CD4-positive, alpha-beta T cell (primary cell): Measurements from ENCODE around the gene MRPL47. TPM values are rescaled to one million over a fixed set of nuclear protein-coding genes. Genes with fewer than 3 reads are reported as not detected.

ENCODE experiments used
- ATAC-seq: fragments of 200-7000 bp; cut with Tn5 transposase; one replicate; pipeline ENCODE4 v1.10.0; 2022; ENCODE audit warnings: mild to moderate bottlenecking; ENCODE audit not compliant: poor library complexity
- CTCF ChIA-PET: fragments of 350-600 bp; sonication (Branson Sonifier 250); formaldehyde crosslinking; loops from one replicate; lab custom pipeline; 2021; ENCODE audit warnings: antibody characterized with exemption, inconsistent platforms; lab: Charles Lee
- POLR2A ChIA-PET: fragments of 350-600 bp; sonication (Branson Sonifier 250); formaldehyde crosslinking; loops from one replicate; lab custom pipeline; 2021; ENCODE audit warnings: antibody characterized with exemption, inconsistent platforms; lab: Charles Lee
- DNase-seq, 14 experiments: peaks; one replicate each; pipeline ENCODE4 v3.0.0-alpha.2; 2013 to 2020; ENCODE audit warnings: mixed read lengths in 2 of 14
- H3K27ac ChIP-seq, 2 donors: one replicate each; pipeline versions ENCODE4 v1.5.1 to v1.7.0; 2013; ENCODE audit warnings: low read length in 2 of 2, low read depth in 1 of 2, mild to moderate bottlenecking in 1 of 2
- H3K27me3 ChIP-seq, 2 experiments: 1 replicate in 1 of 2; 2 replicates in 1 of 2; pipeline versions ENCODE4 v1.6.1 to v1.7.0; 2013; ENCODE audit warnings: low read length in 2 of 2, control low read depth in 1 of 2, mild to moderate bottlenecking in 1 of 2, moderate library complexity in 1 of 2; ENCODE audit not compliant: insufficient read depth in 2 of 2, control insufficient read depth in 1 of 2
- H3K36me3 ChIP-seq: one replicate; pipeline ENCODE4 v1.6.1; 2013; ENCODE audit warnings: low read length, control low read depth; ENCODE audit not compliant: insufficient read depth
- H3K4me1 ChIP-seq: one replicate; pipeline ENCODE4 v1.6.1; 2013; ENCODE audit warnings: low read length, control low read depth; ENCODE audit not compliant: insufficient read depth
- H3K4me3 ChIP-seq: one replicate; pipeline ENCODE4 v1.5.1; 2013; ENCODE audit warnings: mild to moderate bottlenecking, low read length, moderate library complexity
- H3K9me3 ChIP-seq, 2 experiments: 1 replicate in 1 of 2; 2 replicates in 1 of 2; pipeline versions ENCODE4 v1.6.1 to v1.7.0; 2013; ENCODE audit warnings: low read length in 2 of 2, mild to moderate bottlenecking in 2 of 2, control low read depth in 1 of 2, moderate library complexity in 1 of 2; ENCODE audit not compliant: control insufficient read depth in 1 of 2, insufficient read depth in 1 of 2
- H3K27ac Mint-ChIP-seq: one replicate; pipeline ENCODE4 v1.8.0; 2020; ENCODE audit warnings: mixed read lengths
- H3K27me3 Mint-ChIP-seq: one replicate; pipeline ENCODE4 v1.8.0; 2021; ENCODE audit warnings: mixed read lengths
- H3K36me3 Mint-ChIP-seq: one replicate; pipeline ENCODE4 v1.8.0; 2021; ENCODE audit warnings: low read depth, mixed read lengths
- H3K4me1 Mint-ChIP-seq: one replicate; pipeline ENCODE4 v1.8.0; 2021; ENCODE audit warnings: low read depth, mixed read lengths
- H3K4me3 Mint-ChIP-seq: one replicate; pipeline ENCODE4 v1.8.0; 2020; ENCODE audit warnings: mild to moderate bottlenecking, mixed read lengths
- H3K9me3 Mint-ChIP-seq: one replicate; pipeline ENCODE4 v1.8.0; 2020; ENCODE audit warnings: mixed read lengths
- intact Hi-C, 2 experiments: fragments of 100-400 bp; cut with DNase I in 1 of 2; cut with micrococcal nuclease in 1 of 2; formaldehyde crosslinking; loops; one replicate each; pipeline versions ENCODE4 v1.15.1 to v1.9.0; 2023 to 2025; cut with DNase I, micrococcal nuclease
- total RNA-seq, 174 experiments: library from RNA in 2 of 174; stranded (reverse) in 2 of 174; gene quantifications; one replicate each; pipeline ENCODE4 v1.2.3 and lab custom pipeline; 2021 to 2026
- TF ChIP-seq, protein P1 (sequence below): fragments of 200-600 bp; IDR thresholded peaks from one replicate; pipeline ENCODE4 v1.8.0; 2022; ENCODE audit warnings: antibody characterized with exemption, mild to moderate bottlenecking

The MRPL47 gene
- total RNA-seq, 2 experiments from 2014 or later, result 24.8 to 28.6 TPM

DNA sequence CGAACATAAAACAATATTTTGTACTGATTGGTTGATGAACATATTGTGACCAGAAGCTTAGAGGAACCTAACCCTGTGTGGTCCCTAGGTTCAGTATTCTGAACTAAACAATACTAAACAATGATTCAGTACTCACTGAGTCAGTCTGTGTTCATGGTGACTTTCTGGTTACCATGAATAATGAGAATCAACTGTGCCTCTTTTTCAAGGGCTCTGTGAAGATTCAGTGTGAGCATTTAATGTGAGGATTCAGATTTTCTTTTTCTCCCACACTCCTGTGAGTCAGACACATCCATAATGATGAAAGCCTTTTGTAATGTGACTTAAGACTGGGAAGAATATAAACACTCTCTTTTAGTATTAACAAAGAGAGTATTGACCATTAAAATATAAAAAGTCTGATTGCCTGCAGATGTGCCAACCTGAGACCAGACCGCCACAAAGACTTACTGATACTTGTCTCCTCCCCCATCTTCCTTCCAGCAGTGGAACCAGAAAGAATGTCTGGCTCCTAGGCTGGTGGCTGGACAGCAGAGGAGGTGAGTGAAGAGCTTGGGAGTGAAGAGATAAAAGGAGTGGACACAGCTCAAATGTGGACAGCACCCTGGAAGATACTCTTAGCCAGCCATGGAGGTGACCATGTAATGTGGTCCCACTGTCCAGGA is 59.3 kb downstream of the MRPL47 start:
- ATAC-seq (no peak), DNase-seq (no peak)
- no peaks in the 10 kb centered on the region for H3K36me3 ChIP-seq
- H3K27ac ChIP-seq, result no peak overlapping the region
- Mint-ChIP-seq H3K27ac (no peak overlapping the region), H3K4me3 (no peak overlapping the region), H3K9me3 (no peaks in the 10 kb centered on the region), H3K27me3 (peaks cover 3% of the 10 kb centered on the region), H3K4me1 (no peaks in the 10 kb centered on the region), H3K36me3 (no peaks in the 10 kb centered on the region)
- no peak overlapping the region for H3K4me3 ChIP-seq
- TF ChIP-seq, protein P1, sequence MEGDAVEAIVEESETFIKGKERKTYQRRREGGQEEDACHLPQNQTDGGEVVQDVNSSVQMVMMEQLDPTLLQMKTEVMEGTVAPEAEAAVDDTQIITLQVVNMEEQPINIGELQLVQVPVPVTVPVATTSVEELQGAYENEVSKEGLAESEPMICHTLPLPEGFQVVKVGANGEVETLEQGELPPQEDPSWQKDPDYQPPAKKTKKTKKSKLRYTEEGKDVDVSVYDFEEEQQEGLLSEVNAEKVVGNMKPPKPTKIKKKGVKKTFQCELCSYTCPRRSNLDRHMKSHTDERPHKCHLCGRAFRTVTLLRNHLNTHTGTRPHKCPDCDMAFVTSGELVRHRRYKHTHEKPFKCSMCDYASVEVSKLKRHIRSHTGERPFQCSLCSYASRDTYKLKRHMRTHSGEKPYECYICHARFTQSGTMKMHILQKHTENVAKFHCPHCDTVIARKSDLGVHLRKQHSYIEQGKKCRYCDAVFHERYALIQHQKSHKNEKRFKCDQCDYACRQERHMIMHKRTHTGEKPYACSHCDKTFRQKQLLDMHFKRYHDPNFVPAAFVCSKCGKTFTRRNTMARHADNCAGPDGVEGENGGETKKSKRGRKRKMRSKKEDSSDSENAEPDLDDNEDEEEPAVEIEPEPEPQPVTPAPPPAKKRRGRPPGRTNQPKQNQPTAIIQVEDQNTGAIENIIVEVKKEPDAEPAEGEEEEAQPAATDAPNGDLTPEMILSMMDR, result no peak
- no peaks in the 10 kb centered on the region for H3K4me1 ChIP-seq
- CTCF ChIA-PET, result no interaction called here
- intact Hi-C loops, result no loop called here
- POLR2A ChIA-PET, result interaction anchor here (0.5 kb wide), 1 partner anchor 38 kb away, joined by 3 read pairs; no protein-coding TSS in a partner anchor
- H3K9me3 ChIP-seq, result no peaks in the 10 kb centered on the region
- peaks cover 0 to 2% of the 10 kb centered on the region in 2 experiments for H3K27me3 ChIP-seq

DNA sequence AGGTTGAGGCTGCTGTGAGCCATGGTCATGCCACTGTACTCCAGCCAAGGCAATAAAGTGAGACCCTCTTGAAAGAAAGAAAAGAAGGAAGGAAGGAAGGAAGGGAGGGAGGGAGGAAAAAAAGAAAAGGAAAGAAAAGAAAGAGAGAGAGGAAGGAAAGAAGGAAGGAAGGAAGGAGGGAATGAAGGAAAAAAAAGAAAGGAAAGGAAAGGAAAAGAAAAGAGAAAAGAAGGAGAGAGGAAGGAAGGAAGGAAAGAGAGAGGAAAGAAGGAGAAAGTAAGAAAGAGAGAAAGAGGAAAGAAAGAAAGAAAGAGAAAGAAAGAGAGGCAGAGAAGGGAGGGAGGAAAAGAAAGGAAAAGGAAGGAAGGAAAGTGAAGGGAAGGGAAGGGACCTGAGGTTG is 62.1 kb downstream of the MRPL47 start:
- no peak overlapping the region for H3K27ac ChIP-seq
- POLR2A ChIA-PET, result no interaction called here
- CTCF ChIA-PET, result no interaction called here

DNA sequence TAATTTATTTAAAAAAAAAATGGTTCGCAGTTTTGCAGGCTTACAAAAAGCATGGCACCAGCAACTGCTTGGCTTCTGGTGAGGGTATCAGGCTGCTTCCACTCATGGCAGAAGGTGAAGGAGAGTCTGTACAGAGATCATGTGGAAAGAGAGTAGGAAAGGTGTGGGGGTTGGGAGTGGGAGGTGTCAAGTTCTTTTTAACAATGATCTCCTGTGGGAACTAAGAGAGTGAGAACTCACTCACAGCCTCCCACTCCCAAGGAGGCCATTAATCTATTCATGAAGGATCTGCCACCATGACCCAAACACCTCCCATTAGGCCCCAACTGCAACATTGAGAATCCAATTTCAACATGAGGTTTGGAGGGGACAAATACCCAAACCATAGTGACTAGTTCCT is 62.8 kb downstream of the MRPL47 start:
- no peaks in the 10 kb centered on the region for H3K36me3 ChIP-seq
- DNase-seq, result no peak
- POLR2A ChIA-PET, result no interaction called here
- H3K4me1 ChIP-seq, result no peaks in the 10 kb centered on the region
- H3K4me3 ChIP-seq, result no peak overlapping the region
- intact Hi-C loops, result no loop called here
- no peak for ATAC-seq
- Mint-ChIP-seq H3K4me1 (no peaks in the 10 kb centered on the region), H3K9me3 (no peaks in the 10 kb centered on the region), H3K27ac (no peak overlapping the region), H3K36me3 (no peaks in the 10 kb centered on the region), H3K27me3 (peaks cover 3% of the 10 kb centered on the region), H3K4me3 (no peak overlapping the region)
- TF ChIP-seq, protein P1, result no peak
- H3K9me3 ChIP-seq, result no peaks in the 10 kb centered on the region
- peaks cover 0 to 2% of the 10 kb centered on the region in 2 experiments for H3K27me3 ChIP-seq
- CTCF ChIA-PET, result no interaction called here
- no peak overlapping the region for H3K27ac ChIP-seq

More for the DNA sequence above, 62.1 kb downstream of the MRPL47 start:
- DNase-seq (no peak), ATAC-seq (no peak)
- Mint-ChIP-seq H3K27me3 (peaks cover 3% of the 10 kb centered on the region), H3K9me3 (no peaks in the 10 kb centered on the region), H3K36me3 (no peaks in the 10 kb centered on the region), H3K27ac (no peak overlapping the region), H3K4me3 (no peak overlapping the region), H3K4me1 (no peaks in the 10 kb centered on the region)
- peaks cover 0 to 2% of the 10 kb centered on the region in 2 experiments for H3K27me3 ChIP-seq
- no peaks in the 10 kb centered on the region for H3K36me3 ChIP-seq
- intact Hi-C loops, result no loop called here
- TF ChIP-seq, protein P1, result no peak
- no peaks in the 10 kb centered on the region for H3K4me1 ChIP-seq
- H3K9me3 ChIP-seq, result no peaks in the 10 kb centered on the region
- no peak overlapping the region for H3K4me3 ChIP-seq
